IMR-90 (cell line): Measurements from ENCODE around the gene GMEB2. TPM values are rescaled to one million over a fixed set of nuclear protein-coding genes. Genes with fewer than 3 reads are reported as not detected.
A peak's percentile ranks its signal among the peaks of the same experiment; 100 is the strongest.

ENCODE experiments used
- ATAC-seq: fragments of 200-7000 bp; cut with Tn5 transposase; 2 replicates; pipeline ENCODE4 v1.9.1; 2020; ENCODE audit warnings: low read depth, mild to moderate bottlenecking, moderate library complexity
- BruUV-seq: library from RNA; stranded (reverse); fragments of 400-500 nt; replicated peaks from 2 replicates; lab custom pipeline; 2021; lab: Mats Ljungman, UMichigan
- CTCF ChIA-PET: fragments of 300-600 bp; formaldehyde crosslinking; extraction: SDS; loops from one replicate; lab custom pipeline; 2021; ENCODE audit warnings: antibody characterized with exemption; lab: Yijun Ruan, JAX
- POLR2A ChIA-PET: fragments of 300-600 bp; sonication (Branson Sonifier 250); formaldehyde crosslinking; loops from one replicate; lab custom pipeline; 2022; ENCODE audit warnings: antibody characterized with exemption; ENCODE audit not compliant: unreplicated experiment; lab: Charles Lee
- DNase-seq: peaks from one replicate; pipeline ENCODE4 v3.0.0; 2013
- H2AFZ ChIP-seq: replicated peaks from 2 replicates; pipeline ENCODE3; 2013; ENCODE audit warnings: low read length, mild to moderate bottlenecking; ENCODE audit not compliant: poor library complexity
- H2AK5ac ChIP-seq: 2 replicates; pipeline ENCODE4 v1.6.1; 2013; ENCODE audit warnings: low read depth, low read length, inconsistent platforms
- H2AK9ac ChIP-seq: replicated peaks from 2 replicates; pipeline ENCODE3; 2013; ENCODE audit warnings: mild to moderate bottlenecking, low read depth, low read length, moderate library complexity; ENCODE audit not compliant: poor library complexity
- H2BK120ac ChIP-seq: 2 replicates; pipeline ENCODE4 v1.6.1; 2013; ENCODE audit warnings: low read depth, low read length, inconsistent platforms
- H2BK15ac ChIP-seq: 3 replicates; pipeline ENCODE4 v1.6.1; 2013; ENCODE audit warnings: low read depth, low read length, inconsistent platforms
- H2BK20ac ChIP-seq: 2 replicates; pipeline ENCODE4 v1.6.1; 2013; ENCODE audit warnings: low read depth, mild to moderate bottlenecking, inconsistent platforms, low read length, moderate library complexity
- H2BK5ac ChIP-seq: 2 replicates; pipeline ENCODE4 v1.6.1; 2013; ENCODE audit warnings: mild to moderate bottlenecking, low read depth, low read length, inconsistent platforms; ENCODE audit not compliant: poor library complexity, severe bottlenecking
- H3K14ac ChIP-seq: replicated peaks from 2 replicates; pipeline ENCODE4 v1.6.1; 2013; ENCODE audit warnings: low read depth, low read length, inconsistent platforms
- H3K18ac ChIP-seq: 2 replicates; pipeline ENCODE4 v1.6.1; 2013; ENCODE audit warnings: low read depth, low read length, control low read depth
- H3K23ac ChIP-seq: 2 replicates; pipeline ENCODE4 v1.6.1; 2013; ENCODE audit warnings: low read depth, low read length, inconsistent platforms
- H3K27ac ChIP-seq: 2 replicates; pipeline ENCODE4 v1.5.1; 2013; ENCODE audit warnings: mild to moderate bottlenecking, control low read depth, low read length; ENCODE audit not compliant: insufficient read depth
- H3K27me3 ChIP-seq: 2 replicates; pipeline ENCODE4 v1.6.1; 2013; ENCODE audit warnings: low read length; ENCODE audit not compliant: control insufficient read depth, insufficient read depth
- H3K36me3 ChIP-seq: 2 replicates; pipeline ENCODE4 v1.6.1; 2013; ENCODE audit warnings: low read length, mixed read lengths; ENCODE audit not compliant: control insufficient read depth, insufficient read depth
- H3K4ac ChIP-seq: 2 replicates; pipeline ENCODE4 v1.6.1; 2013; ENCODE audit warnings: low read depth, low read length, inconsistent platforms
- H3K4me1 ChIP-seq: 2 replicates; pipeline ENCODE4 v1.6.1; 2013; ENCODE audit warnings: low read length, mixed read lengths; ENCODE audit not compliant: control insufficient read depth, insufficient read depth
- H3K4me2 ChIP-seq: 2 replicates; pipeline ENCODE4 v1.6.1; 2013; ENCODE audit warnings: low read depth, mild to moderate bottlenecking, control low read depth, low read length, moderate library complexity
- H3K4me3 ChIP-seq: 2 replicates; pipeline ENCODE4 v1.5.1; 2013; ENCODE audit warnings: low read depth, mild to moderate bottlenecking, control low read depth, low read length, moderate library complexity; ENCODE audit not compliant: insufficient read depth
- H3K56ac ChIP-seq: 2 replicates; pipeline ENCODE4 v1.6.1; 2013; ENCODE audit warnings: low read length, inconsistent platforms; ENCODE audit not compliant: insufficient read depth; ENCODE audit errors: extremely low read depth
- H3K79me1 ChIP-seq, 2 experiments: 2 replicates each; pipeline ENCODE4 v1.6.1; 2013; ENCODE audit warnings: low read length in 2 of 2, inconsistent platforms in 1 of 2, low read depth in 1 of 2
- H3K9ac ChIP-seq: 2 replicates; pipeline ENCODE4 v1.6.1; 2013; ENCODE audit warnings: low read depth, low read length, control low read depth
- H3K9me1 ChIP-seq: 2 replicates; pipeline ENCODE4 v1.6.1; 2013; ENCODE audit warnings: low read length, inconsistent platforms; ENCODE audit not compliant: insufficient read depth
- H3K9me3 ChIP-seq: 2 replicates; pipeline ENCODE4 v1.6.1; 2013; ENCODE audit warnings: low read length; ENCODE audit not compliant: control insufficient read depth, insufficient read depth
- H4K20me1 ChIP-seq: 2 replicates; pipeline ENCODE4 v1.6.1; 2013; ENCODE audit warnings: low read length, inconsistent platforms; ENCODE audit not compliant: insufficient read depth
- H4K5ac ChIP-seq: 2 replicates; pipeline ENCODE4 v1.6.1; 2013; ENCODE audit warnings: mild to moderate bottlenecking, low read depth, low read length, control low read depth
- H4K8ac ChIP-seq, 2 experiments: 2 replicates each; pipeline ENCODE4 v1.6.1; 2013; ENCODE audit warnings: low read depth in 2 of 2, low read length in 2 of 2, control low read depth in 1 of 2, inconsistent platforms in 1 of 2
- H4K91ac ChIP-seq: 2 replicates; pipeline ENCODE4 v1.6.1; 2013; ENCODE audit warnings: low read depth, low read length, inconsistent platforms; ENCODE audit not compliant: insufficient read depth
- BHLHE40 ChIP-seq: fragments of 150-350 bp; IDR thresholded peaks from 2 replicates; pipeline ENCODE4 v1.6.1; 2016; ENCODE audit warnings: mild to moderate bottlenecking, low read depth, low read length
- CEBPB ChIP-seq: IDR thresholded peaks from 2 replicates; pipeline ENCODE4 v1.6.1; 2012; ENCODE audit warnings: low read depth, low read length, improper control_type of control experiment
- CHD1 ChIP-seq: IDR thresholded peaks from 2 replicates; pipeline ENCODE4 v1.6.1; 2012; ENCODE audit warnings: low read depth, low read length, improper control_type of control experiment
- ELK1 ChIP-seq: fragments of 150-350 bp; IDR thresholded peaks from 2 replicates; pipeline ENCODE4 v1.6.1; 2016; ENCODE audit warnings: low read depth, mild to moderate bottlenecking, low read length, moderate library complexity, borderline replicate concordance
- FOS ChIP-seq: fragments of 150-350 bp; IDR thresholded peaks from 2 replicates; pipeline ENCODE4 v1.6.1; 2016; ENCODE audit warnings: low read depth, low read length
- MAZ ChIP-seq: IDR thresholded peaks from 2 replicates; pipeline ENCODE4 v1.6.1; 2012; ENCODE audit warnings: low read depth, mild to moderate bottlenecking, low read length, improper control_type of control experiment, moderate library complexity, borderline replicate concordance
- NFE2L2 ChIP-seq: fragments of 150-350 bp; IDR thresholded peaks from 2 replicates; pipeline ENCODE4 v1.6.1; 2016; ENCODE audit warnings: low read depth, mild to moderate bottlenecking, low read length
- RAD21 ChIP-seq: IDR thresholded peaks from 2 replicates; pipeline ENCODE4 v1.6.1; 2012; ENCODE audit warnings: low read length, improper control_type of control experiment
- RFX5 ChIP-seq: IDR thresholded peaks from 2 replicates; pipeline ENCODE4 v1.8.0; 2012; ENCODE audit warnings: low read depth, mild to moderate bottlenecking, low read length, moderate library complexity
- SMC3 ChIP-seq: fragments of 150-350 bp; IDR thresholded peaks from 2 replicates; pipeline ENCODE4 v1.6.1; 2016; ENCODE audit warnings: low read depth, mild to moderate bottlenecking, antibody characterized with exemption, low read length, moderate library complexity
- WGBS, 2 experiments: methylation state at CpG; one replicate each; pipeline versions ENCODE4 v1.1.5 to v1.1.7; 2013; ENCODE audit warnings: missing lambda C conversion rate in 2 of 2; ENCODE audit not compliant: insufficient read length in 1 of 2; ENCODE audit errors: extremely low coverage in 2 of 2; 5-methylcytosine and 5-hydroxymethylcytosine counted together
- dilution Hi-C: fragments of 300-500 bp; cut with HindIII; formaldehyde crosslinking; loops from one replicate; pipeline ENCODE4 v1.14.3; 2018; ENCODE audit warnings: low sequenced_read_pairs; ENCODE audit not compliant: unreplicated experiment
- in situ Hi-C: fragments of 300-500 bp; cut with MboI; formaldehyde crosslinking; loops from 3 replicates; pipeline ENCODE4 v1.14.3; 2019; ENCODE audit warnings: low sequenced_read_pairs, inconsistent platforms, mixed read lengths
- intact Hi-C: fragments of 100-400 bp; cut with micrococcal nuclease; formaldehyde crosslinking; loops from 2 replicates; pipeline ENCODE4 v1.10.0; 2022
- polyA plus RNA-seq, 3 experiments: library from polyadenylated mRNA; depleted of rRNA; stranded (reverse); fragments of >200 nt; gene quantifications; 2 replicates each; pipeline ENCODE4 v1.2.3, GENCODE V29; 2012; ENCODE audit warnings: low replicate concordance in 1 of 3
- total RNA-seq: library from RNA; depleted of rRNA; stranded (reverse); fragments of >200 nt; gene quantifications from 2 replicates; pipeline ENCODE4 v1.2.3, GENCODE V29; 2012
- TF ChIP-seq, protein P1 (sequence below): conservative IDR thresholded peaks from 2 replicates; pipeline ENCODE4 v1.5.1; 2012; ENCODE audit warnings: mild to moderate bottlenecking, low read depth, low read length, improper control_type of control experiment

The GMEB2 gene
- total and polyA plus RNA-seq, 2 of the 4 experiments (the other 2 are of a cell fraction) = 5.0 to 10.0 TPM

GRCh38 chr20:63587776-63588591 is 38.9 kb downstream of the GMEB2 start:
- H3K9me1 ChIP-seq = peaks cover 2% of the 10 kb centered on the region; the same call in 1 of the 2 replicates
- BruUV-seq = no TSS peak
- H3K9ac ChIP-seq = no peak overlapping the region
- H3K36me3 ChIP-seq = peaks cover 39% of the 10 kb centered on the region
- ChIA-PET POLR2A (no interaction called here), CTCF (no interaction called here)
- no peak overlapping the region for H2BK20ac ChIP-seq
- no peak overlapping the region for H4K91ac ChIP-seq
- no peak overlapping the region for H3K14ac ChIP-seq
- H3K79me1 ChIP-seq = peaks cover 0 to 4% of the 10 kb centered on the region in 2 experiments; a peak in 2 of 4 replicates
- TF ChIP-seq RFX5 (no peak), ELK1 (no peak), CEBPB (no peak), RAD21 (no peak), MAZ (no peak), CHD1 (no peak), SMC3 (no peak), FOS (no peak), BHLHE40 (no peak), NFE2L2 (no peak)
- TF ChIP-seq, protein P1, sequence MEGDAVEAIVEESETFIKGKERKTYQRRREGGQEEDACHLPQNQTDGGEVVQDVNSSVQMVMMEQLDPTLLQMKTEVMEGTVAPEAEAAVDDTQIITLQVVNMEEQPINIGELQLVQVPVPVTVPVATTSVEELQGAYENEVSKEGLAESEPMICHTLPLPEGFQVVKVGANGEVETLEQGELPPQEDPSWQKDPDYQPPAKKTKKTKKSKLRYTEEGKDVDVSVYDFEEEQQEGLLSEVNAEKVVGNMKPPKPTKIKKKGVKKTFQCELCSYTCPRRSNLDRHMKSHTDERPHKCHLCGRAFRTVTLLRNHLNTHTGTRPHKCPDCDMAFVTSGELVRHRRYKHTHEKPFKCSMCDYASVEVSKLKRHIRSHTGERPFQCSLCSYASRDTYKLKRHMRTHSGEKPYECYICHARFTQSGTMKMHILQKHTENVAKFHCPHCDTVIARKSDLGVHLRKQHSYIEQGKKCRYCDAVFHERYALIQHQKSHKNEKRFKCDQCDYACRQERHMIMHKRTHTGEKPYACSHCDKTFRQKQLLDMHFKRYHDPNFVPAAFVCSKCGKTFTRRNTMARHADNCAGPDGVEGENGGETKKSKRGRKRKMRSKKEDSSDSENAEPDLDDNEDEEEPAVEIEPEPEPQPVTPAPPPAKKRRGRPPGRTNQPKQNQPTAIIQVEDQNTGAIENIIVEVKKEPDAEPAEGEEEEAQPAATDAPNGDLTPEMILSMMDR = no peak
- no peak overlapping the region for H2AK5ac ChIP-seq
- ATAC-seq = no peak
- no peaks in the 10 kb centered on the region for H3K9me3 ChIP-seq
- no peak overlapping the region for H3K23ac ChIP-seq
- H2BK15ac ChIP-seq = no peak overlapping the region
- in situ Hi-C loops (no loop called here), dilution Hi-C loops (no loop called here), intact Hi-C loops (no loop called here)
- H2BK5ac ChIP-seq = no peak overlapping the region
- no peak overlapping the region for H2BK120ac ChIP-seq
- no peak overlapping the region for H3K56ac ChIP-seq
- H3K27ac ChIP-seq = no peak overlapping the region
- DNase-seq = no peak
- H3K4ac ChIP-seq = no peak overlapping the region
- H3K18ac ChIP-seq = no peak overlapping the region
- 88% methylated on average over 1 of the region's 19 CpGs; no CpG with 5 or more reads in 1 of the 2 experiments for WGBS, 2 experiments
- H4K20me1 ChIP-seq = no peaks in the 10 kb centered on the region; the same call in none of the 2 replicates
- H2AFZ ChIP-seq = no peak overlapping the region
- H2AK9ac ChIP-seq = peak overlapping the region; percentile 55
- no peaks in the 10 kb centered on the region for H3K27me3 ChIP-seq
- no peak overlapping the region for H4K5ac ChIP-seq
- H4K8ac ChIP-seq = no peak overlapping the region
- H3K4me1 ChIP-seq = no peaks in the 10 kb centered on the region
- no peak overlapping the region for H3K4me2 ChIP-seq
- H3K4me3 ChIP-seq = no peak overlapping the region
